Esophagus squamous epithelium (tissue), 5 donors: ENCODE results near the gene SH3RF2. TPM values are rescaled to one million over a fixed set of nuclear protein-coding genes. Genes with fewer than 3 reads are reported as not detected.

Source experiments
- DNase-seq: peaks from one replicate; lab custom pipeline; 2025; lab: John Stamatoyannopoulos, UW
- H3K27ac ChIP-seq, 4 donors: fragments of 200-600 bp; sonication (generic); one replicate each; pipeline ENCODE4 v1.5.1; 2016 to 2019; ENCODE audit warnings: mild to moderate bottlenecking in 1 of 4
- H3K27me3 ChIP-seq, 4 donors: fragments of 200-600 bp; sonication (generic); 1 replicate in 3 of 4; 2 replicates in 1 of 4; pipeline versions ENCODE4 v1.5.1 to v1.6.0; 2017 to 2021; ENCODE audit warnings: antibody characterized with exemption in 1 of 4
- H3K36me3 ChIP-seq, 3 donors: fragments of 200-600 bp; sonication (generic); one replicate each; pipeline ENCODE4 v1.5.1; 2016 to 2019
- H3K4me1 ChIP-seq, 3 donors: fragments of 200-600 bp; sonication (generic); one replicate each; pipeline ENCODE4 v1.5.1; 2017 to 2019
- H3K4me3 ChIP-seq, 4 donors: fragments of 200-600 bp; sonication (generic); 1 replicate in 3 of 4; 2 replicates in 1 of 4; pipeline ENCODE4 v1.5.1; 2016 to 2019; ENCODE audit warnings: mild to moderate bottlenecking in 2 of 4, moderate library complexity in 1 of 4
- H3K9me3 ChIP-seq, 3 donors: fragments of 200-600 bp; sonication (generic); one replicate each; pipeline ENCODE4 v1.5.1; 2016 to 2019
- POLR2A ChIP-seq, 4 donors: fragments of 450-650 bp; IDR thresholded peaks; one replicate each; pipeline ENCODE4 v1.6.1; 2017; ENCODE audit warnings: antibody characterized with exemption in 4 of 4, mild to moderate bottlenecking in 4 of 4, moderate library complexity in 3 of 4
- WGBS, 2 donors: methylation state at CpG; one replicate each; pipeline ENCODE4 v1.1.5; 2018; 5-methylcytosine and 5-hydroxymethylcytosine counted together
- intact Hi-C: fragments of 100-400 bp; cut with DNase I; formaldehyde crosslinking; loops from one replicate; pipeline ENCODE4 v1.15.0; 2022
- total RNA-seq, 4 donors: library from RNA; depleted of rRNA; stranded (reverse); fragments of >200 nt; gene quantifications; one replicate each; pipeline ENCODE4 v1.1.0, GENCODE V29; 2016
- TF ChIP-seq, protein P1 (sequence below), 6 experiments: fragments of 450-650 bp in 4 of 6; fragments of 200-600 bp in 2 of 6; sonication (generic) in 2 of 6; IDR thresholded peaks; one replicate each; pipeline ENCODE4 v1.5.1; 2016 to 2019; ENCODE audit warnings: antibody characterized with exemption in 6 of 6, mild to moderate bottlenecking in 4 of 6, moderate library complexity in 4 of 6
- donor health status: DM: yes; HTN: yes; CAD: no.

Gene SH3RF2
- total RNA-seq, 4 donors from 2014 or later: 33.4 to 63.1 (median 59.1) TPM

DNA sequence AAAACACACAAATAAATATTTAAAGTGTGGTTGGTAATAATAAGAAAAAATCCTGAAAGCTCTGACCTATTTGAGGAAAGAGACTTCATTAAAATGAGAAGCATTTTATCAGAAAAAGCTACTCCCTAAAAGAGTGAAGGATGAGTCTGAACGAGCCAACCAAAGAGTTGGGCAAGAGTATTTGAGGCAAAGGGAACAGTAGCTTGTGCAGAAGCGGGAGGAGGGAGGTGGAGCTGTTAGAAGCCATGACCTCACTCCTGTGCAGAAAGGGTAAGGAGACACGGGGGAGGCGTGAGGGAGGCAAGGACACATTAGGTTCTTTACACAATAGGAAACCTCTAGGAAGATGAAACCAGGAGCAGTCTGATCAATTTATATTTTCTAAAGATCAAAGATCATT, 29.4 kb downstream of the SH3RF2 start:
- 61 to 65% methylated on average over 4 of the region's 4 CpGs for WGBS, 2 donors
- Histone ChIP-seq H3K4me1 (no peaks in the 10 kb centered on the region), H3K4me3 (no peak overlapping the region), H3K9me3 (no peaks in the 10 kb centered on the region), H3K27me3 (no peaks in the 10 kb centered on the region), H3K36me3 (peaks cover 0 to 22% (median 0%) of the 10 kb centered on the region in 3 donors), H3K27ac (no peak overlapping the region)
- DNase-seq: no peak
- no peak for TF ChIP-seq POLR2A (IDR thresholded peaks at IDR 0.05)
- TF ChIP-seq, protein P1, sequence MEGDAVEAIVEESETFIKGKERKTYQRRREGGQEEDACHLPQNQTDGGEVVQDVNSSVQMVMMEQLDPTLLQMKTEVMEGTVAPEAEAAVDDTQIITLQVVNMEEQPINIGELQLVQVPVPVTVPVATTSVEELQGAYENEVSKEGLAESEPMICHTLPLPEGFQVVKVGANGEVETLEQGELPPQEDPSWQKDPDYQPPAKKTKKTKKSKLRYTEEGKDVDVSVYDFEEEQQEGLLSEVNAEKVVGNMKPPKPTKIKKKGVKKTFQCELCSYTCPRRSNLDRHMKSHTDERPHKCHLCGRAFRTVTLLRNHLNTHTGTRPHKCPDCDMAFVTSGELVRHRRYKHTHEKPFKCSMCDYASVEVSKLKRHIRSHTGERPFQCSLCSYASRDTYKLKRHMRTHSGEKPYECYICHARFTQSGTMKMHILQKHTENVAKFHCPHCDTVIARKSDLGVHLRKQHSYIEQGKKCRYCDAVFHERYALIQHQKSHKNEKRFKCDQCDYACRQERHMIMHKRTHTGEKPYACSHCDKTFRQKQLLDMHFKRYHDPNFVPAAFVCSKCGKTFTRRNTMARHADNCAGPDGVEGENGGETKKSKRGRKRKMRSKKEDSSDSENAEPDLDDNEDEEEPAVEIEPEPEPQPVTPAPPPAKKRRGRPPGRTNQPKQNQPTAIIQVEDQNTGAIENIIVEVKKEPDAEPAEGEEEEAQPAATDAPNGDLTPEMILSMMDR (IDR thresholded peaks at IDR 0.05): no peak
- intact Hi-C loops: no loop called here

DNA sequence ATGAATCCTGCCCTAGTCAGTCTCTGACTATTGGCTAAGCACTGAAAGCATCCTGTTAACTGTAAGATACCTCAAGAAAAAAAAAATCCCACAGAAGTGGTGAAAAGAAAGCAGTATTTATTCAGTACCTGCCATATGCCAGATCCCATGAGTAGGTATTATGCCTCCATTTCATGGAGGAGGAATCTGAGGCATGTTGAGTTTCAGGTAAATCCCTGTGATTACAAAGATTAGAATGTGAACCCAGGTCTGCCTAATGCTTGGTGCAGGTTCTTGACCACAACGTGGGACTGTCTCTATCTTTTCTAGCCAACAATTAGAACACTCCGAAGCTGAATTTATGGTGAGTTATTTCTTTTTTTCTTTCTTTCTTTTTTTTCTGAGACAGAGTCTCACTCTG, 30.9 kb downstream of the SH3RF2 start:
- H3K36me3 ChIP-seq: peaks cover 0 to 15% (median 0%) of the 10 kb centered on the region in 3 donors
- TF ChIP-seq, protein P1 (IDR thresholded peaks at IDR 0.05): no peak
- no peak for TF ChIP-seq POLR2A (IDR thresholded peaks at IDR 0.05)
- no peaks in the 10 kb centered on the region for H3K27me3 ChIP-seq
- H3K4me1 ChIP-seq: no peaks in the 10 kb centered on the region
- no peak for DNase-seq
- H3K9me3 ChIP-seq: no peaks in the 10 kb centered on the region
- no peak overlapping the region for H3K4me3 ChIP-seq
- WGBS, 2 donors: 83 to 92% methylated on average over 2 of the region's 2 CpGs
- intact Hi-C loops: no loop called here
- H3K27ac ChIP-seq: no peak overlapping the region

DNA sequence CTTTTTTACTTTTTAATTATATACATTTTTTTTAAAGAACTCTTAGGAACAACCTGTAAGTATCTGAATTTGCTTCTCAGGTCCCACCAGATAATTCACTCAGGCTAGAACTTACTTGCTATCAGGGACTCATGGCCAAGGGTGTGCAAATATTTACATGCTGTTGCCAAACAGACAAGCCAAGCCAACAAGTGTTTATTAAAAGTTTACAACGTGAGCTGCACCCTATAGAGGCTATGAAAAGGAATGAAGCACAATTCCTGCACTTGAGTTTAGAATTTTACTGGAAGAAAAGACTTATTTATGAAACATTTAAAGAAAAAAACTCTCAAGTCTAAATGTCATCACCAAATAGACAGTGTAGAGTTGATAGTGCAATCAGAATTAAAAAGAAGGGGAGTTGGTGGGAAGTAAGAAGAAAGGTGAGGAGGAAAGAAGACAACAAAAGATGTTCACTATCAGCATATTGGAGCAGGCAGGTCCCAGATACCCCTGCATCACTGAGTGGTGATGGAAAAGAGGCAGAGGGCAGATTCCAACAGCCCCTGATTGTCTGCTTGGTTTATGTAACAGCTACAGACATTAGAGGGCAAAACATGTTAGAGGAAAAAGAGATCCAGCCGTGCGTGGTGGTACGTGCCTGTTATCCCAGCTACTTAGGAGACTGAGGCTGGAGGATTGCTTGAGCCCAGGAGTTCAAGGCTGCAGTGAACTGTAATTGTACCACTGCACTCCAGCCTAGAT, 32.8 kb downstream of the SH3RF2 start:
- H3K27ac ChIP-seq: no peak overlapping the region
- WGBS, 2 donors: 66 to 68% methylated on average over 4 of the region's 4 CpGs
- TF ChIP-seq, protein P1 (IDR thresholded peaks at IDR 0.05): no peak
- no peak for TF ChIP-seq POLR2A (IDR thresholded peaks at IDR 0.05)
- H3K27me3 ChIP-seq: no peaks in the 10 kb centered on the region
- intact Hi-C loops: no loop called here
- H3K4me1 ChIP-seq: no peaks in the 10 kb centered on the region
- peaks cover 0 to 13% (median 0%) of the 10 kb centered on the region in 3 donors for H3K36me3 ChIP-seq
- H3K9me3 ChIP-seq: no peaks in the 10 kb centered on the region
- no peak overlapping the region for H3K4me3 ChIP-seq
- no peak for DNase-seq

DNA sequence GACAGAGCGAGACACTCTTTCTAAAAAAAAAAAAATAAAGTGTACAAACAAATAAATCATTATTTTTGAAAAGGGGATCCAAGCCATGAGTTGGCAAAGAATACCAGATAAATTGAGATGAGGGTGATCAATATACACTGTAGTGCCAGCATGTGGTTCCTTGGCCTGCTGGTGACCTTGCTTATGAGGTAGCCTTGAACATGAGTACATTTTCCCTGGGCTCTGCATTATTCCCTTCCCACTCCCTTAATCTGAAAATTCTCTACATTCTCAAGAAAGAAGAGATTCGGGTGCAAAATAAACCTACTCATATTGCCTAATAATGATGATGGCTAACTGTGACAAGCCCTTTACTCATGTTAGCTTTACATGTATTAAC, 33.3 kb downstream of the SH3RF2 start:
- Histone ChIP-seq H3K4me1 (no peaks in the 10 kb centered on the region), H3K9me3 (no peaks in the 10 kb centered on the region), H3K4me3 (no peak overlapping the region), H3K27ac (no peak overlapping the region), H3K27me3 (no peaks in the 10 kb centered on the region), H3K36me3 (peaks cover 0 to 10% (median 0%) of the 10 kb centered on the region in 3 donors)
- intact Hi-C loops: no loop called here
- WGBS, 2 donors: 83 to 90% methylated on average over 2 of the region's 2 CpGs
- DNase-seq: no peak
- TF ChIP-seq, protein P1 (IDR thresholded peaks at IDR 0.05): no peak
- TF ChIP-seq POLR2A (IDR thresholded peaks at IDR 0.05): no peak

DNA sequence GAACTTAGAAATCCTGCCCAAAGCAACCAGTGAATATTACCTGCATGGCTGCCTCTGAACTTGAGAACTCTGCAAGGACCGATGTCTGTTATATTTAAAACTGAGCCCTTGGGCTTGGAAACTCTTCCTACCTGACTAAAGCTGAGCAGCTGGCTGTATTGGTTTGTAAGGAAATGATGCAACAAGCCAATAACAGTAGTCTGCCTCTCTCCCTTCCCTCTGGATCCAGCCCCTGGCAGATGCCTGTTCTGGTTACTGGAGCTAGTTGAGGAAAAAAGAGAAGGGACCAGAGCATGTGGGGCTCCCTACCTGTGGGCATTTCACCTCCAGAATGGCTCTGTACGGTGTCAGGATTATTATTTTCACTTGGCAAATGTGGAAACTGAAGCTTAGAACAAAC, 34.7 kb downstream of the SH3RF2 start:
- no peak for DNase-seq
- H3K9me3 ChIP-seq: no peaks in the 10 kb centered on the region
- H3K27ac ChIP-seq: no peak overlapping the region
- H3K4me1 ChIP-seq: peaks cover 0 to 10% (median 0%) of the 10 kb centered on the region in 3 donors
- no peaks in the 10 kb centered on the region for H3K27me3 ChIP-seq
- 64 to 75% methylated on average over 2 of the region's 2 CpGs for WGBS, 2 donors
- H3K36me3 ChIP-seq: peaks cover 0 to 10% (median 0%) of the 10 kb centered on the region in 3 donors
- no peak overlapping the region for H3K4me3 ChIP-seq
- TF ChIP-seq POLR2A (IDR thresholded peaks at IDR 0.05): no peak
- TF ChIP-seq, protein P1 (IDR thresholded peaks at IDR 0.05): no peak
- intact Hi-C loops: no loop called here
